Gastroesophageal sphincter (tissue), 3 donors: ENCODE data around the gene MICU2.

Experiments
- POLR2A ChIP-seq, 2 donors: fragments of 450-650 bp; IDR thresholded peaks; one replicate each; pipeline ENCODE4 v1.6.1; 2017; ENCODE audit warnings: antibody characterized with exemption in 2 of 2, mild to moderate bottlenecking in 2 of 2, moderate library complexity in 1 of 2
- POLR2AphosphoS5 ChIP-seq: sonication (generic); formaldehyde crosslinking; IDR thresholded peaks from one replicate; pipeline ENCODE4 v1.6.1; 2017; ENCODE audit warnings: antibody characterized with exemption
- TF ChIP-seq, protein P1 (sequence below), 4 experiments: fragments of 200-600 bp in 2 of 4; fragments of 450-650 bp in 2 of 4; sonication (generic) in 1 of 4; IDR thresholded peaks; one replicate each; pipeline ENCODE4 v1.5.1; 2017 to 2019; ENCODE audit warnings: antibody characterized with exemption in 4 of 4, mild to moderate bottlenecking in 2 of 4, moderate library complexity in 2 of 4

DNA sequence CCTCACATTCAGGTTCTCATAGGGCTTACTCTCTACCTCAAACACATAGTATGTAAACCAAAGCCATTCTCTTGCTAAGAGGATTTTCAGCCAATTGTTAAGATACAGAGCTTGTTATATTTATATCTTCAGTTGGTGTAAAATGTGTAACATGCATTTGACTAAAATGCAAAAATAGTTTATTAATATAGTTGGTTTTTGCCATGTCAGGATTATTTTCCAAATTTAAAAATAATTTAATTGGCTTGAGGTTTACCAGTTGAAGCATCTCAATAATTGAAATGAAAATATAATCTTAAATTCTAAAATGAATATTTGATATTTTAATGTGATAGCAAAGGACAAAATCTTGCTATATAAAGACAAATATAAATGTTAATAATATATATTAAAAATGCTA is 7.2 kb downstream of the MICU2 start:
- TF ChIP-seq, protein P1, sequence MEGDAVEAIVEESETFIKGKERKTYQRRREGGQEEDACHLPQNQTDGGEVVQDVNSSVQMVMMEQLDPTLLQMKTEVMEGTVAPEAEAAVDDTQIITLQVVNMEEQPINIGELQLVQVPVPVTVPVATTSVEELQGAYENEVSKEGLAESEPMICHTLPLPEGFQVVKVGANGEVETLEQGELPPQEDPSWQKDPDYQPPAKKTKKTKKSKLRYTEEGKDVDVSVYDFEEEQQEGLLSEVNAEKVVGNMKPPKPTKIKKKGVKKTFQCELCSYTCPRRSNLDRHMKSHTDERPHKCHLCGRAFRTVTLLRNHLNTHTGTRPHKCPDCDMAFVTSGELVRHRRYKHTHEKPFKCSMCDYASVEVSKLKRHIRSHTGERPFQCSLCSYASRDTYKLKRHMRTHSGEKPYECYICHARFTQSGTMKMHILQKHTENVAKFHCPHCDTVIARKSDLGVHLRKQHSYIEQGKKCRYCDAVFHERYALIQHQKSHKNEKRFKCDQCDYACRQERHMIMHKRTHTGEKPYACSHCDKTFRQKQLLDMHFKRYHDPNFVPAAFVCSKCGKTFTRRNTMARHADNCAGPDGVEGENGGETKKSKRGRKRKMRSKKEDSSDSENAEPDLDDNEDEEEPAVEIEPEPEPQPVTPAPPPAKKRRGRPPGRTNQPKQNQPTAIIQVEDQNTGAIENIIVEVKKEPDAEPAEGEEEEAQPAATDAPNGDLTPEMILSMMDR (IDR thresholded peaks at IDR 0.05), result no peak
- TF ChIP-seq POLR2AphosphoS5, result no peak
- TF ChIP-seq POLR2A (IDR thresholded peaks at IDR 0.05), result no peak
